IPS-18a (cell line): ENCODE results near the gene STEAP3.

ENCODE experiments used
- H3K27ac ChIP-seq: one replicate; pipeline ENCODE4 v1.5.1; 2013; ENCODE audit warnings: low read length
- H3K27me3 ChIP-seq: one replicate; pipeline ENCODE4 v1.6.1; 2013; ENCODE audit warnings: mild to moderate bottlenecking, low read length; ENCODE audit not compliant: control insufficient read depth, insufficient read depth
- H3K36me3 ChIP-seq: one replicate; pipeline ENCODE4 v1.6.1; 2013; ENCODE audit warnings: low read depth, low read length; ENCODE audit not compliant: control insufficient read depth
- H3K4me1 ChIP-seq: one replicate; pipeline ENCODE4 v1.6.1; 2013; ENCODE audit warnings: low read depth, low read length; ENCODE audit not compliant: control insufficient read depth
- H3K4me3 ChIP-seq: one replicate; pipeline ENCODE4 v1.5.1; 2013; ENCODE audit warnings: low read length
- H3K9ac ChIP-seq: one replicate; pipeline ENCODE4 v1.6.1; 2013; ENCODE audit warnings: mild to moderate bottlenecking, low read length, moderate library complexity
- H3K9me3 ChIP-seq: one replicate; pipeline ENCODE4 v1.6.1; 2013; ENCODE audit warnings: low read depth, low read length; ENCODE audit not compliant: control insufficient read depth

STEAP3 gene

DNA sequence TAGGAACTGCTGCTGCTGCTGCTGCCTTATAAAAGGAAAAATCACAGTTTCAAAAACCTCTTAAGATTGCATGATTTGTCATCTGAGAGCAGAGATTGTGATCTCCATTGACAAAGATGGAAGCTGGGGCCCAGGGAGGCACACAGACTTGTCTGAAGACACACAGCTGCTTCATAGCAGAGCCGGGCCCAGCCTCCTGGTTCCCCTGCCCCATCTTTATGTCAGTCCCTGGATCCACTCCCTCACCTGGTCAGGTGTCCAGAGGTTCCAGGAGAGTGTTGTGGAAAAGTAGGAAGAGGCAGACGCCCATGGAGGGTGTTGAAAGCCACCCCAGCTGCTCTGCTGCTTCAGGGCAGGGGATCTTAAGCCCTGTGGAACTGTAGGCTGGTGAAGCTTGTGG is 20.0 kb downstream of the STEAP3 start:
- no peaks in the 10 kb centered on the region for H3K27me3 ChIP-seq
- H3K9me3 ChIP-seq, result no peaks in the 10 kb centered on the region
- no peak overlapping the region for H3K27ac ChIP-seq
- no peak overlapping the region for H3K9ac ChIP-seq
- peaks cover 11% of the 10 kb centered on the region for H3K4me1 ChIP-seq
- H3K36me3 ChIP-seq, result no peaks in the 10 kb centered on the region
- no peak overlapping the region for H3K4me3 ChIP-seq

DNA sequence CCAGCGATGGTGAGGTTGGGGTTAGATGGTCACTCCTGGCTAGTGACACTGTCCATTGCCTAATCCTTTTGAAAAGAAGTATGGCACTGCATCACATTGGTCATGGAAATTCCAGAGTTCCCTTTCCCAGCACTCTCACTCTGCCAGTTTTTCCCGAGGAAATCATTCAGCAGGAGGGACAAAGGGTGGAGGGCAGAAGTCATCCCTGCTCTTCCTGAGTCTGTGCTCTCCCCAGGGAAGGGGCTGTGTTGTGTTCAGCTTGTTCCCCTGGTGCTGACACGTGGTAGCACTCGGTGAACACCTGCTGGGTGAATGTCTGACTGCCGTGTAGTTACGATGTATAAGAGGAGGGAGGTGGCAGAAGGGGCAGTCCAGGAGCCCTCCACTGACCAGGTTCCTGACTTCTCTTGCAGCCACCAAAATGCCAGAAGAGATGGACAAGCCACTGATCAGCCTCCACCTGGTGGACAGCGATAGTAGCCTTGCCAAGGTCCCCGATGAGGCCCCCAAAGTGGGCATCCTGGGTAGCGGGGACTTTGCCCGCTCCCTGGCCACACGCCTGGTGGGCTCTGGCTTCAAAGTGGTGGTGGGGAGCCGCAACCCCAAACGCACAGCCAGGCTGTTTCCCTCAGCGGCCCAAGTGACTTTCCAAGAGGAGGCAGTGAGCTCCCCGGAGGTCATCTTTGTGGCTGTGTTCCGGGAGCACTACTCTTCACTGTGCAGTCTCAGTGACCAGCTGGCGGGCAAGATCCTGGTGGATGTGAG is 21.6 kb downstream of the STEAP3 start:
- H3K36me3 ChIP-seq, result peaks cover 4% of the 10 kb centered on the region
- H3K9ac ChIP-seq, result no peak overlapping the region
- H3K9me3 ChIP-seq, result no peaks in the 10 kb centered on the region
- H3K27ac ChIP-seq, result no peak overlapping the region
- peaks cover 10% of the 10 kb centered on the region for H3K4me1 ChIP-seq
- no peak overlapping the region for H3K4me3 ChIP-seq
- no peaks in the 10 kb centered on the region for H3K27me3 ChIP-seq

DNA sequence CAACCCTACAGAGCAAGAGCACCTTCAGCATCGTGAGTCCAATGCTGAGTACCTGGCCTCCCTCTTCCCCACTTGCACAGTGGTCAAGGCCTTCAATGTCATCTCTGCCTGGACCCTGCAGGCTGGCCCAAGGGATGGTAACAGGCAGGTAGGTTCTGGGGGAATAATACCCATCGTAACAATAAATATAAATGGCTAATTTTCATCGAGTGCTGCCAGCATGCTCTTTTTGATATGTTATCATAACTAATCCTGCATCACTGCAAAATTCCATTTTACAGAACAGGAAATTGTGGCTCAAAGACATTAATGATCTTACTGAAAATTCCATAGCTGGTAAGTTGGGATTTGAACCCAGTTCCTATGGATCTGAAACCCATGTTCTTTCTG is 22.2 kb downstream of the STEAP3 start:
- Histone ChIP-seq H3K9me3 (no peaks in the 10 kb centered on the region), H3K4me1 (peaks cover 4% of the 10 kb centered on the region), H3K4me3 (no peak overlapping the region), H3K27ac (no peak overlapping the region), H3K9ac (no peak overlapping the region), H3K27me3 (no peaks in the 10 kb centered on the region), H3K36me3 (peaks cover 4% of the 10 kb centered on the region)

DNA sequence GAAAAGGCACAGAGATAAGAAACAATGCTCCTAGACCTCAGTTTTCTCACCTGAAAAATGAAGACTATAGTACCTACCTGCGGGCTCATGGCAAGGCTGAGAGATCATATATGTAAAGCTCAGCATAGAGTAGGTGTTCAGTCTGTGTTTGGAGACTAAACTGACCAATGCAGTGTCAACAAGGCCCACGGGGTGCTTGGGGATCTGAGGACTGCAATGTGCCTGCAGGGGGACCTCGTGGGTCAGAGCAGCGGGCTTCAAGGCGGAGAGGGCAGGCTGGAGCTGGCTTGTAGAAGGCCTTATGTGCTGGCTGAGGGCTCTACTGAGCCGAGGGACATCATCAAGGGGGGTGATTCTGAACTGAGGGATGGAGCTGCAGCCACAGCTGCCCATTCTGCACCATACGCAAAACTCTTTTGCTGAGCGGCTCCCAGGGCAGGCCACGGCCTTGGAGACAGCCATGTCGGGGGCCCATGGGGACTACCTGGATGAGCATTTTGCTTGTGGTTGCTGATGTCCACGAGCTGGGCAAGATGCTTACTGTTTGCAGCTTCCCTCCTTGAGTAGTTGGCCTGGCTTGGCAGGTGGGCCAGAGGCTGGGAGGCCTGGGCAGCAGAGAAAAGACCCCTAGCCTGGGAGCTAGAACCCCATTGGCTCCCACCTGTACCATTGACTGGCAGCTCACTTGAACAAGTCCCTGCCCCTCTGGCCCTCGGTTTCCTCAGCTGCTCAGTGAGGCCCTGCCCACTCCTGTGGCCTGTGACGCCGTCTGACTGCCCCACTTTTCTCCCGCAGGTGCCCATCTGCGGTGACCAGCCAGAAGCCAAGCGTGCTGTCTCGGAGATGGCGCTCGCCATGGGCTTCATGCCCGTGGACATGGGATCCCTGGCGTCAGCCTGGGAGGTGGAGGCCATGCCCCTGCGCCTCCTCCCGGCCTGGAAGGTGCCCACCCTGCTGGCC is 23.5 kb downstream of the STEAP3 start:
- no peaks in the 10 kb centered on the region for H3K27me3 ChIP-seq
- peaks cover 7% of the 10 kb centered on the region for H3K36me3 ChIP-seq
- H3K4me1 ChIP-seq, result no peaks in the 10 kb centered on the region
- H3K9me3 ChIP-seq, result no peaks in the 10 kb centered on the region
- H3K27ac ChIP-seq, result no peak overlapping the region
- no peak overlapping the region for H3K4me3 ChIP-seq
- H3K9ac ChIP-seq, result no peak overlapping the region

DNA sequence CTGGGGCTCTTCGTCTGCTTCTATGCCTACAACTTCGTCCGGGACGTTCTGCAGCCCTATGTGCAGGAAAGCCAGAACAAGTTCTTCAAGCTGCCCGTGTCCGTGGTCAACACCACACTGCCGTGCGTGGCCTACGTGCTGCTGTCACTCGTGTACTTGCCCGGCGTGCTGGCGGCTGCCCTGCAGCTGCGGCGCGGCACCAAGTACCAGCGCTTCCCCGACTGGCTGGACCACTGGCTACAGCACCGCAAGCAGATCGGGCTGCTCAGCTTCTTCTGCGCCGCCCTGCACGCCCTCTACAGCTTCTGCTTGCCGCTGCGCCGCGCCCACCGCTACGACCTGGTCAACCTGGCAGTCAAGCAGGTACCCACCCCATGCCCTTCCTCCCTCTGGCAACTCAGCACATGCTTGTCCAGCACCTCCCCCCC is 24.2 kb downstream of the STEAP3 start:
- no peak overlapping the region for H3K27ac ChIP-seq

DNA sequence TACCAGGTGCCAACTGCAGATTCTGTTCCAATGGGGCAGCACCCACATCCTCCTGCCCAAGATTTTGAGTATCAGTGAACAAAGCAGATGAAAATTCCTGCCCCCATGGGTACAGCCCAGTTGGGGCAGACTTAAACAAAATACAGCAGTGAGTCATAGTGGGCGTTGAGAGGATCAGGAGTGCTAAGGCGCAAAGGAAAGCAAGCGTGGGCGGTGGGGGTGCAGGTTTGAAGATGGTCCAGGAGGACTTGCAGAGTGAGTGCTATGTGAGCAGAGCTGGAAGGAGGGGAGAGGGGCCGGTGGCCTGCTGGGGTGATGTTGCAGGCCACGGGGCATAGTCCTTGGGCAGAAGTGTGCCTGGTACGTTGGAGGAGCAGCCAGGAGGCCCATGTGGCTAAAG is 24.7 kb downstream of the STEAP3 start:
- Histone ChIP-seq H3K9ac (no peak overlapping the region), H3K27me3 (no peaks in the 10 kb centered on the region), H3K4me3 (no peak overlapping the region), H3K27ac (no peak overlapping the region), H3K36me3 (peaks cover 13% of the 10 kb centered on the region), H3K9me3 (no peaks in the 10 kb centered on the region), H3K4me1 (no peaks in the 10 kb centered on the region)

More for the DNA sequence above, 24.2 kb downstream of the STEAP3 start:
- H3K4me3 ChIP-seq, result no peak overlapping the region
- no peaks in the 10 kb centered on the region for H3K4me1 ChIP-seq
- no peaks in the 10 kb centered on the region for H3K9me3 ChIP-seq
- peaks cover 10% of the 10 kb centered on the region for H3K36me3 ChIP-seq
- H3K9ac ChIP-seq, result no peak overlapping the region
- H3K27me3 ChIP-seq, result no peaks in the 10 kb centered on the region

DNA sequence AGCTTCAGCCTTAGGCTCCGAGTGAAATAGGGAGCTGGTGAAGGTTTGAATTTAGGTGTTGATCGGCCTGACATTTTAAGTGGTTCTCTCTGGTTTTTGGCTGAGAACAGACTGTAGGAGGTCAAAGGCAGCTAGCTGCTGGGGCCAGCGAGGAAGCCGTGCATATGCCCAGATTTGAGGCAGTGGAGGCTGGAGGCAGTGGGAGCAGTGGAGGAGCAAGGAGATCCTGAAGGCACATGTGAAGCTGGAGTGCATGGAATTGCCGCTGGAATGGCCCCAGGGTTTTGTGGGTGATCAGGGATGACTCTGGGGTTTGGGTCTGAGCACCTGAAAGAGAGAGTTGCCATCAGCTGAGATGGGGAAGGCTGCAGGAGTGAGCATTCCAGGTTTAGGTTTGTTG is 25.1 kb downstream of the STEAP3 start:
- Histone ChIP-seq H3K4me3 (no peak overlapping the region), H3K9ac (no peak overlapping the region), H3K36me3 (peaks cover 13% of the 10 kb centered on the region), H3K9me3 (no peaks in the 10 kb centered on the region), H3K27me3 (no peaks in the 10 kb centered on the region), H3K4me1 (no peaks in the 10 kb centered on the region), H3K27ac (no peak overlapping the region)

DNA sequence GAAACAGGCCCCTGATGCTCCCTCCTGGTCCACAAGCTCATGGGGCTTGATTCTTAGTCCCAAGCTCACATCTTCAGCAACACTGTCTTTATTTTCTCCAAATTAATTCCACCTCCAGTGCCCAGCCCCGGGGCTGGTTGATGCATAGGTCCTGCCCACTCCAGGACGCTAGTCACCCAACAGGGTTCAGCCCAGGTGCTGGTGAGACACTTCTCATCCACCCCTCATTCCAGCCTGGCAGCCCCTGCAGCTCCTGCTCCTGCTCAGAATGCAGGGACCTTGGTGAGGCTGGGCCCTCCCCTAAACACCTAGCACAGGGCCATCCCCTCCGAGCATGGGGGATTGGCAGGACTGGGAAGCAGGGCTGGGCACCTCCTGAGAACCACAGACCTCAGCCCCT is 25.7 kb downstream of the STEAP3 start:
- H3K27ac ChIP-seq, result no peak overlapping the region
- no peaks in the 10 kb centered on the region for H3K4me1 ChIP-seq
- no peak overlapping the region for H3K9ac ChIP-seq
- peaks cover 13% of the 10 kb centered on the region for H3K36me3 ChIP-seq
- no peak overlapping the region for H3K4me3 ChIP-seq
- H3K27me3 ChIP-seq, result no peaks in the 10 kb centered on the region
- H3K9me3 ChIP-seq, result no peaks in the 10 kb centered on the region

DNA sequence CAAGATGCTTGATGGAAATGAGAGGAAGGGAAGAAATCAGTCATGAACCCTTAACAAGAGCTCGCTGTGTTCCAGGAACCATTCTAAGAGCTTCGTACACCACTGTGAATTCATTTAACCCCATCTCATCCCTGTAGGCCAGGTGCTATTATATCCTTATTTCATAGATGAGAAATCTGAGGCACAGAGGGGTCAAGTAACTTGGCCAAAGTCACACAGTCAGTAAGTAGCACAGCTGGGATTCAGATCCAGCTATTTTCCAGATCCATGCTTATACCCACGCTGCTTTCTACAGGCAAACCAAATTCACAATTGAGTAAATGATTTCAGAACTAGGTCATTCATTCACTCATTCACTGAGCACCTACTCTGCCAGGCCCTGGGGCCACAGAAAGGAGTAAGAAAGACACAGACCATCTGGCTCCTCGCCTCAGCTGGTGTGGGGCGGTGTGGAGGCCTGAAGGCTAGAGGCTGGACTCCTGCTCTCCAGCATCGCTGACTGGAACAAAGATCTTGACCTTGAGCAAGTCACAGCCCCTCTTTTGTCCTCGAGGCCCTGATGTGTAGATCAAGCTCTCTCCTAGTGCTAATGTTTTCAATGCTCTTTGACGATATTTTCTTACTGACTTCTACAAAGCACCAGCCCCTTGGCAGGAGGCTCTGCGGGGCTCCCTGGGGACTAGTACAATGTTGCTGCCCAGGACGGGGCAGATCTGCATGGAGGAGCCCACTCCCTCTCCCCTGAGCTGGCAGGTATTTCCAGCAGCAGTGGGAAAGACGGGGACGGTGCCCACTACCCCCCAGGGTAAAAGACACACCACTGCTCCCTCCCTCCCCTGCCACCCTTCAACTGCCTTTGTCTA is 26.5 kb downstream of the STEAP3 start:
- Histone ChIP-seq H3K4me1 (peaks cover 6% of the 10 kb centered on the region), H3K9me3 (no peaks in the 10 kb centered on the region), H3K4me3 (no peak overlapping the region), H3K27ac (no peak overlapping the region), H3K9ac (no peak overlapping the region), H3K36me3 (peaks cover 13% of the 10 kb centered on the region), H3K27me3 (no peaks in the 10 kb centered on the region)

DNA sequence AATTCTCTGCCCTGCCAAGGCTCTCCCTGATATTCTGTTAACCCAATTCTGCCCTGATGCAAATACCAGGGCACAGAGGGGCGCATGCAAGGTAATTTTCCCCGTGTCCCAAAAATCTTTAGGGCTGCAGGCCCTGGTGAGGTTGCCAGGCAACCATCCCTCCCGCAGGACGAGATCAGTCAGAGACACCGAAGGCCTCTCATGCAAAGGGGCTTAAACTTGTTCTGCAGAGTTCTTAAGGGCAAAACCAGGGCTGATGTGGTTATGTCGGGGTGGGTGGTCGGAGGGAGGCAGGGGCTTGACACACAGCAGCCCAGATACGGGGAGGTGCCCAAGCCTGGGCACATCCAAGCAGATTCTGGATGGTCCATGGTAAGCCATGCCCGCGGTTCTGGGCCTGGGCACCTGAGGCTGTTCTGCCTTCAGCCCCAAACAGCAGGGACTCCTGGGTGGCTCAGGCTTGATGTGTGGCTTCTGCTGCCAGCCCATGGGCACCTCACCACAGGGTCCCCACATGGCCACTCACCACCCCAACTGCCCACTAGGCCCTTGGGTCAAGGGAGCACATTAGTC is 27.2 kb downstream of the STEAP3 start:
- no peak overlapping the region for H3K27ac ChIP-seq
- H3K4me1 ChIP-seq, result peaks cover 11% of the 10 kb centered on the region
- H3K9ac ChIP-seq, result no peak overlapping the region
- no peaks in the 10 kb centered on the region for H3K9me3 ChIP-seq
- H3K4me3 ChIP-seq, result no peak overlapping the region
- H3K36me3 ChIP-seq, result peaks cover 13% of the 10 kb centered on the region
- no peaks in the 10 kb centered on the region for H3K27me3 ChIP-seq

DNA sequence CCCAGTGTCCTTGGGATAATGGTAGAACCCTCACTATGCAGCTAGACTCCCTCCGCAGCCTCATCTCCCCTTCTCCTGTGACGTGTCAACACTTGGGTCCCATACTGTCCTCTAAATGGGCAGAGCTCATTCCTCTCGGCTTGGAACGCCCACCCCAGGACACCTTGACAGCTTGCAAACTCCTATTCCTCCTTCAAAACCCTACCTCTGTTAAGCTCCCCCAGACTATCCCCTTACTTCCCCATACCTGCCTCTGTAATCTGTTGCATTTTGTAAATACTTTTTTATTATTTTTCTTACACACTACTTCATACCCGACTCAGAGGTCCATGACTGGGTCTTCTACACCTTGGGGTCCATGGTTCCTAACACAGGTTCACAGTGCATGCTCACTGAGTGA is 28.0 kb downstream of the STEAP3 start:
- Histone ChIP-seq H3K27ac (no peak overlapping the region), H3K4me3 (no peak overlapping the region), H3K4me1 (peaks cover 19% of the 10 kb centered on the region), H3K27me3 (no peaks in the 10 kb centered on the region), H3K36me3 (peaks cover 13% of the 10 kb centered on the region), H3K9ac (no peak overlapping the region), H3K9me3 (no peaks in the 10 kb centered on the region)
